Neuronal stem cell (in vitro differentiated cells): ENCODE results near the gene CGB3.
"Not testable (repeated sequence)": the region's sequence is repeated elsewhere in the genome, so short reads cannot be mapped to it uniquely, and the experiment has no call there.

ENCODE experiments used
- DNase-seq: peaks from one replicate; pipeline ENCODE4 v3.0.0-alpha.2; 2013; ENCODE audit warnings: low spot score
- H2AFZ ChIP-seq: one replicate; pipeline ENCODE4 v1.6.1; 2013; ENCODE audit warnings: mild to moderate bottlenecking, low read length, inconsistent platforms
- H2AK5ac ChIP-seq: 2 replicates; pipeline ENCODE4 v1.6.1; 2013; ENCODE audit warnings: low read depth, mild to moderate bottlenecking, inconsistent platforms, low read length, moderate library complexity, mixed read lengths
- H2BK120ac ChIP-seq: 2 replicates; pipeline ENCODE4 v1.6.1; 2013; ENCODE audit warnings: low read depth, mild to moderate bottlenecking, inconsistent platforms, low read length, moderate library complexity, mixed read lengths
- H2BK12ac ChIP-seq: one replicate; pipeline ENCODE4 v1.6.1; 2013; ENCODE audit warnings: low read length, inconsistent platforms
- H2BK15ac ChIP-seq: 2 replicates; pipeline ENCODE4 v1.6.1; 2013; ENCODE audit warnings: mild to moderate bottlenecking, low read length, inconsistent platforms, mixed read lengths
- H2BK5ac ChIP-seq: one replicate; pipeline ENCODE4 v1.6.1; 2013; ENCODE audit warnings: inconsistent platforms, mild to moderate bottlenecking, low read length, moderate library complexity
- H3K14ac ChIP-seq: one replicate; pipeline ENCODE4 v1.6.1; 2013; ENCODE audit warnings: low read length, inconsistent platforms
- H3K18ac ChIP-seq: 2 replicates; pipeline ENCODE4 v1.6.1; 2013; ENCODE audit warnings: low read length, inconsistent platforms
- H3K23ac ChIP-seq: 2 replicates; pipeline ENCODE4 v1.6.1; 2013; ENCODE audit warnings: low read depth, mild to moderate bottlenecking, mixed read lengths, low read length, inconsistent platforms; ENCODE audit not compliant: poor library complexity
- H3K27ac ChIP-seq: replicated peaks from 3 replicates; pipeline ENCODE4 v1.5.1; 2013; ENCODE audit warnings: low read length, inconsistent platforms
- H3K27me3 ChIP-seq, 3 experiments: 2 replicates each; pipeline ENCODE4 v1.6.1; 2013; ENCODE audit warnings: low read length in 3 of 3, mild to moderate bottlenecking in 2 of 3, inconsistent platforms in 1 of 3, low read depth in 1 of 3, mixed read lengths in 1 of 3, moderate library complexity in 1 of 3; ENCODE audit not compliant: control insufficient read depth in 3 of 3, insufficient read depth in 3 of 3
- H3K36me3 ChIP-seq, 2 donors: replicated peaks in 1 of 2; 2 replicates each; pipeline ENCODE4 v1.6.1; 2013; ENCODE audit warnings: low read length in 2 of 2; ENCODE audit not compliant: control insufficient read depth in 2 of 2, insufficient read depth in 2 of 2
- H3K4ac ChIP-seq: 2 replicates; pipeline ENCODE4 v1.6.1; 2013; ENCODE audit warnings: inconsistent platforms, mild to moderate bottlenecking, low read length, moderate library complexity
- H3K4me1 ChIP-seq, 2 donors: 1 replicate in 1 of 2; 2 replicates in 1 of 2; pipeline ENCODE4 v1.6.1; 2013; ENCODE audit warnings: low read length in 2 of 2, low read depth in 1 of 2; ENCODE audit not compliant: control insufficient read depth in 2 of 2, insufficient read depth in 1 of 2
- H3K4me2 ChIP-seq: one replicate; pipeline ENCODE4 v1.6.1; 2013; ENCODE audit warnings: mild to moderate bottlenecking, low read length, inconsistent platforms; ENCODE audit not compliant: insufficient read depth, poor library complexity, severe bottlenecking
- H3K4me3 ChIP-seq, 2 donors: 2 replicates each; pipeline ENCODE4 v1.5.1; 2013; ENCODE audit warnings: low read length in 2 of 2, mild to moderate bottlenecking in 2 of 2, inconsistent platforms in 1 of 2, moderate library complexity in 1 of 2
- H3K79me1 ChIP-seq: one replicate; pipeline ENCODE4 v1.6.1; 2013; ENCODE audit warnings: low read depth, mild to moderate bottlenecking, inconsistent platforms, low read length, moderate library complexity
- H3K9ac ChIP-seq: one replicate; pipeline ENCODE4 v1.6.1; 2013; ENCODE audit warnings: mild to moderate bottlenecking, low read depth, low read length, inconsistent platforms; ENCODE audit not compliant: poor library complexity
- H3K9me3 ChIP-seq, 2 donors: replicated peaks in 1 of 2; 2 replicates each; pipeline versions ENCODE3 to v1.6.1; 2013; ENCODE audit warnings: low read length in 2 of 2, mild to moderate bottlenecking in 2 of 2, inconsistent platforms in 1 of 2, low read depth in 1 of 2, mixed read lengths in 1 of 2, moderate library complexity in 1 of 2; ENCODE audit not compliant: control insufficient read depth in 2 of 2, insufficient read depth in 1 of 2
- H4K8ac ChIP-seq: one replicate; pipeline ENCODE4 v1.6.1; 2013; ENCODE audit warnings: low read depth, mild to moderate bottlenecking, inconsistent platforms, low read length, moderate library complexity
- H4K91ac ChIP-seq: one replicate; pipeline ENCODE4 v1.6.1; 2013; ENCODE audit warnings: low read length, low read depth, mild to moderate bottlenecking, inconsistent platforms; ENCODE audit not compliant: poor library complexity
- WGBS, 2 donors: extraction: QIAGEN DNeasy Blood & Tissue Kit; methylation state at CpG; one replicate each; pipeline ENCODE4 v1.1.7; 2013; ENCODE audit warnings: missing lambda C conversion rate in 2 of 2, mixed read lengths in 1 of 2; ENCODE audit not compliant: insufficient read length in 2 of 2, insufficient replicate concordance in 1 of 2; ENCODE audit errors: extremely low coverage in 2 of 2; 5-methylcytosine and 5-hydroxymethylcytosine counted together

The CGB3 gene

DNA sequence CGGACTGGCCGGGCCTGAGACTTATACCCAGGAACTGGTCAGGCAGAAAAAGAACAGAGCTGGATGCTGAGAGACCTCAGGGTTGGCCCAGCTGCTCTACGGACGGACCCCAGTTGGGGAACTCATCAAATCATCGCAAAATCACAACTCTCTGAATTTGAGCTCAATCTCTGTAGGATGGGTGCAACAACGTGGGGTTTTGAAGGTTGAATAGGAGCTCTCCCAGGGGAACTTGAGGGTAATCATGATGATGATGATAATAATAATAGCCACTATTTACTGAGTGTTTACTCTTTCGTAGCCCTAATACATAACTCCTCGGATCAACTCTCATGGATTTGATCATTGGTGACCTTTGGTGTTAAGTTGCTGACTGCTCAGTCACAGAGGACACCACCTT, 6.2 kb upstream of the CGB3 start:
- H2BK12ac ChIP-seq, H3K27ac ChIP-seq, DNase-seq, H3K9me3 ChIP-seq, H3K23ac ChIP-seq, H2AFZ ChIP-seq, H3K4me3 ChIP-seq, H2AK5ac ChIP-seq, H3K27me3 ChIP-seq, H3K36me3 ChIP-seq, H2BK15ac ChIP-seq, H4K8ac ChIP-seq, H2BK120ac ChIP-seq, H3K79me1 ChIP-seq, H2BK5ac ChIP-seq, H4K91ac ChIP-seq, H3K9ac ChIP-seq, H3K14ac ChIP-seq, H3K18ac ChIP-seq, H3K4ac ChIP-seq, H3K4me1 ChIP-seq, H3K4me2 ChIP-seq: not testable (repeated sequence)
- WGBS, 2 donors: no CpG with 5 or more reads among the region's 8 CpGs

DNA sequence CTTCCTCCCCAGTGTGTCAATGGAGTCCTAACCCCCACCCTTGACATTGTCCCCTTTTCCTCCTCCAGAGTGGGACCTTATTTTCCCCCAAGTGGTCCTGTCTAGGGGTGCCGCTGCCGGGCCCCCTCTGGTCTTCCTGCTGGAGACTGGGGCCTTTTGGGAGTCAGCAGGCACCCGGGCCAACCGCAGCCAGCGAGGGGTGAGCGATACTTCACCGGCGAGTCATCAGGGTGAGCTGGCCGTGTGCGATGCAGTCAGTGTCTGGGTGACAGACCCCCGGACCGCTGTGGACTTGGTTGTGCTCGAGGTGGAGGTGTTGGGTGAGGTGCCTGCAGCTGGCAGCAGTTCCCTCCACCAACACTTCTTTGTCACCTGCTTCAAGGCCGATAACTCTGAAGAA, 5.6 kb upstream of the CGB3 start:
- no CpG with 5 or more reads among the region's 14 CpGs for WGBS, 2 donors
- DNase-seq, H2BK5ac ChIP-seq, H4K8ac ChIP-seq, H3K27me3 ChIP-seq, H3K36me3 ChIP-seq, H3K4me2 ChIP-seq, H3K4me3 ChIP-seq, H3K79me1 ChIP-seq, H2AK5ac ChIP-seq, H3K23ac ChIP-seq, H3K14ac ChIP-seq, H4K91ac ChIP-seq, H3K9ac ChIP-seq, H2BK15ac ChIP-seq, H3K4me1 ChIP-seq, H3K9me3 ChIP-seq, H2BK12ac ChIP-seq, H2BK120ac ChIP-seq, H2AFZ ChIP-seq, H3K4ac ChIP-seq, H3K18ac ChIP-seq, H3K27ac ChIP-seq: not testable (repeated sequence)

DNA sequence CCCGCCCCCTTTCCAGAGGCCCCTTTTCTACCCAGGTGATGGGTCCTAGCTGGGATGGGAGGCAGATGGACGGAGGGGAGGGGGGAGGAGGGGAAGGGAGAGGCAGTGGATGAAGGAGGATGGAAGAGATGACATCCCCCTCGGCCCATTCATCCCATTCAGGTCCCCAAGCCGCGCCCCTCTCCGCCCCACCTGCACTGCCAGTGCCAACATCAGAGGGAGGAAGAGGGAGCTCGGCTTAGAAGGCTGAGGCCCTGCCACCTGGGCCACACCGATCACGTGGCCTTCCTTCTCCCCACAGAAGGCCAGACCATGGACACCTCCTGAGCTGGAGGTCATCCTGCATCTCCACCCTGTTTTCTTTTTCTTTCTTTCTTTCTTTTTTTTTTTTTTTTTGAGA, 4.6 kb upstream of the CGB3 start:
- H2BK120ac ChIP-seq, H3K79me1 ChIP-seq, H3K18ac ChIP-seq, H3K23ac ChIP-seq, H3K36me3 ChIP-seq, H3K27me3 ChIP-seq, H2BK15ac ChIP-seq, H3K4me3 ChIP-seq, H2BK5ac ChIP-seq, H3K27ac ChIP-seq, H3K4me1 ChIP-seq, H3K14ac ChIP-seq, H4K91ac ChIP-seq, H3K9me3 ChIP-seq, H2AFZ ChIP-seq, H3K4me2 ChIP-seq, DNase-seq, H3K4ac ChIP-seq, H4K8ac ChIP-seq, H2BK12ac ChIP-seq, H3K9ac ChIP-seq, H2AK5ac ChIP-seq: not testable (repeated sequence)
- WGBS, 2 donors: no CpG with 5 or more reads among the region's 9 CpGs

DNA sequence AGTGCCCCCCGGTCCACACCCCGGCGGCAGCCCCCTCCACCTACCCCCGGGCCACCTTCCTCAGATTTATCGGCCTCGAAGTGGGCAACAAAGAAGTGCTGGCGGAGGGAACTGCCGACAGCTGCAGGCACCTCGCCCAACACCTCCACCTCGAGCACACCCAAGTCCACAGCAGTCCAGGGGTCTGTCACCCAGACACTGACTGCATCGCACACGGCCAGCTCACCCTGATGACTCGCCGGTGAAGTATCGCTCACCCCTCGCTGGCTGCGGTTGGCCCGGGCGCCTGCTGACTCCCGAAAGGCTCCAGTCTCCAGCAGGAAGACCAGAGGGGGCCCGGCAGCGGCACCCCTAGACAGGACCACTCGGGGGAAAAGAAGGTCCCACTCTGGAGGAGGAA, 1.5 kb upstream of the CGB3 start:
- H2BK15ac ChIP-seq, H3K9ac ChIP-seq, H2BK120ac ChIP-seq, H3K79me1 ChIP-seq, H3K4me2 ChIP-seq, H3K27me3 ChIP-seq, H2BK12ac ChIP-seq, H3K23ac ChIP-seq, H3K4me1 ChIP-seq, H3K4ac ChIP-seq, H4K91ac ChIP-seq, H3K36me3 ChIP-seq, H3K14ac ChIP-seq, DNase-seq, H2BK5ac ChIP-seq, H3K27ac ChIP-seq, H3K4me3 ChIP-seq, H3K9me3 ChIP-seq, H2AK5ac ChIP-seq, H4K8ac ChIP-seq, H3K18ac ChIP-seq, H2AFZ ChIP-seq: not testable (repeated sequence)
- WGBS, 2 donors: no CpG with 5 or more reads among the region's 23 CpGs
